Gastrocnemius medialis (tissue), 4 donors: ENCODE measurements around the gene ATP11A.

ENCODE experiments used
- POLR2A ChIP-seq, 2 donors: fragments of 450-650 bp; IDR thresholded peaks; one replicate each; pipeline ENCODE4 v1.6.1; 2017; ENCODE audit warnings: antibody characterized with exemption in 2 of 2, mild to moderate bottlenecking in 2 of 2, moderate library complexity in 2 of 2
- TF ChIP-seq, protein P1 (sequence below), 5 experiments: fragments of 450-650 bp in 3 of 5; fragments of 200-600 bp in 2 of 5; sonication (generic) in 2 of 5; IDR thresholded peaks in 4 of 5; conservative IDR thresholded peaks in 1 of 5; 1 replicate in 4 of 5; 2 replicates in 1 of 5; pipeline ENCODE4 v1.5.1; 2016 to 2019; ENCODE audit warnings: antibody characterized with exemption in 5 of 5, mild to moderate bottlenecking in 3 of 5, moderate library complexity in 3 of 5

DNA sequence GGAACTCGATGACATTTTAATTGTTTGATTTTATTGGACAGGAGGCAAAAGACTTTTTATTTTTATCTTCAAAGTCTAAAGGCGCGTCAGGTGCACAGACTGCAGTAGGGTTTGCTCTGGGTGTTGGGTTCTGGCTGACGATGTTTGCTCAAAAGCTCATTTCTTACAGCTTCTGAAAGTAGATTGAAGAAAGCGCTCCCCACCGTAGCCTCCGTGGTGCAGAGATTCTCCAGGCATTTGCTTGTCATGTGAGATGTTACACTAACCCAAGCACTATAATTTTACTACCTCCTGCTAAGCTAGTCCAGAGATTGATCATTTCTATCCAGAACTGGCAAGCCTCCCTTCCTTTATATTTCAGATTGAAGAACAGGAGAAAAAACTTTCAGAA is 14.5 kb upstream of the ATP11A start:
- TF ChIP-seq, protein P1, sequence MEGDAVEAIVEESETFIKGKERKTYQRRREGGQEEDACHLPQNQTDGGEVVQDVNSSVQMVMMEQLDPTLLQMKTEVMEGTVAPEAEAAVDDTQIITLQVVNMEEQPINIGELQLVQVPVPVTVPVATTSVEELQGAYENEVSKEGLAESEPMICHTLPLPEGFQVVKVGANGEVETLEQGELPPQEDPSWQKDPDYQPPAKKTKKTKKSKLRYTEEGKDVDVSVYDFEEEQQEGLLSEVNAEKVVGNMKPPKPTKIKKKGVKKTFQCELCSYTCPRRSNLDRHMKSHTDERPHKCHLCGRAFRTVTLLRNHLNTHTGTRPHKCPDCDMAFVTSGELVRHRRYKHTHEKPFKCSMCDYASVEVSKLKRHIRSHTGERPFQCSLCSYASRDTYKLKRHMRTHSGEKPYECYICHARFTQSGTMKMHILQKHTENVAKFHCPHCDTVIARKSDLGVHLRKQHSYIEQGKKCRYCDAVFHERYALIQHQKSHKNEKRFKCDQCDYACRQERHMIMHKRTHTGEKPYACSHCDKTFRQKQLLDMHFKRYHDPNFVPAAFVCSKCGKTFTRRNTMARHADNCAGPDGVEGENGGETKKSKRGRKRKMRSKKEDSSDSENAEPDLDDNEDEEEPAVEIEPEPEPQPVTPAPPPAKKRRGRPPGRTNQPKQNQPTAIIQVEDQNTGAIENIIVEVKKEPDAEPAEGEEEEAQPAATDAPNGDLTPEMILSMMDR (IDR thresholded peaks at IDR 0.05 in 4 of 5, conservative IDR thresholded peaks at IDR 0.05 in 1 of 5): no peak
- TF ChIP-seq POLR2A (IDR thresholded peaks at IDR 0.05): no peak
